AG09319 (cell line): ENCODE measurements around the gene TMIGD3.

ENCODE experiments used
- DNase-seq: peaks from one replicate; pipeline ENCODE4 v3.0.0-alpha.2; 2010; ENCODE audit warnings: low read depth; ENCODE audit errors: extremely low read depth
- TF ChIP-seq, protein P1 (sequence below): IDR thresholded peaks from 2 replicates; pipeline ENCODE4 v1.5.1; 2011; ENCODE audit warnings: low read depth, mild to moderate bottlenecking, inconsistent platforms, low read length, moderate library complexity

TMIGD3 gene

DNA sequence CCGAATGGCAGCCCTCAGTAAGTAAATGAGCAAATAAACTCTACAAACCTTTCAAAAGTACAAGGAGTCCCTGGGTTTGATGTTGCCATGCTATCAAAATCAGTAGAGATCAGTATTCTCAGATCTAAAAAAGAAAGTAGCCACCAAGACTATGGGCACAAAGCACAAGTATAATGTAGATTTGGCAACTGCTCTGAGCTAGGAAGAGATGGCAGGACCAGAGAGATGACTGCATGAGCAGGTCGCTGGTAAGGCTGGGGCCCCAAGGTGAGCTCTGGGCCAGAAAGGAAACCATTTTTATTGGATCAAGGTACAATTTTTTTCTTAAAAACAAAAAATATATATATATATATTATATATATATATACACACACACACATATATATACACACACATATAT lies 3.1 kb upstream of the TMIGD3 start:
- TF ChIP-seq, protein P1, sequence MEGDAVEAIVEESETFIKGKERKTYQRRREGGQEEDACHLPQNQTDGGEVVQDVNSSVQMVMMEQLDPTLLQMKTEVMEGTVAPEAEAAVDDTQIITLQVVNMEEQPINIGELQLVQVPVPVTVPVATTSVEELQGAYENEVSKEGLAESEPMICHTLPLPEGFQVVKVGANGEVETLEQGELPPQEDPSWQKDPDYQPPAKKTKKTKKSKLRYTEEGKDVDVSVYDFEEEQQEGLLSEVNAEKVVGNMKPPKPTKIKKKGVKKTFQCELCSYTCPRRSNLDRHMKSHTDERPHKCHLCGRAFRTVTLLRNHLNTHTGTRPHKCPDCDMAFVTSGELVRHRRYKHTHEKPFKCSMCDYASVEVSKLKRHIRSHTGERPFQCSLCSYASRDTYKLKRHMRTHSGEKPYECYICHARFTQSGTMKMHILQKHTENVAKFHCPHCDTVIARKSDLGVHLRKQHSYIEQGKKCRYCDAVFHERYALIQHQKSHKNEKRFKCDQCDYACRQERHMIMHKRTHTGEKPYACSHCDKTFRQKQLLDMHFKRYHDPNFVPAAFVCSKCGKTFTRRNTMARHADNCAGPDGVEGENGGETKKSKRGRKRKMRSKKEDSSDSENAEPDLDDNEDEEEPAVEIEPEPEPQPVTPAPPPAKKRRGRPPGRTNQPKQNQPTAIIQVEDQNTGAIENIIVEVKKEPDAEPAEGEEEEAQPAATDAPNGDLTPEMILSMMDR: no peak
- no peak for DNase-seq

DNA sequence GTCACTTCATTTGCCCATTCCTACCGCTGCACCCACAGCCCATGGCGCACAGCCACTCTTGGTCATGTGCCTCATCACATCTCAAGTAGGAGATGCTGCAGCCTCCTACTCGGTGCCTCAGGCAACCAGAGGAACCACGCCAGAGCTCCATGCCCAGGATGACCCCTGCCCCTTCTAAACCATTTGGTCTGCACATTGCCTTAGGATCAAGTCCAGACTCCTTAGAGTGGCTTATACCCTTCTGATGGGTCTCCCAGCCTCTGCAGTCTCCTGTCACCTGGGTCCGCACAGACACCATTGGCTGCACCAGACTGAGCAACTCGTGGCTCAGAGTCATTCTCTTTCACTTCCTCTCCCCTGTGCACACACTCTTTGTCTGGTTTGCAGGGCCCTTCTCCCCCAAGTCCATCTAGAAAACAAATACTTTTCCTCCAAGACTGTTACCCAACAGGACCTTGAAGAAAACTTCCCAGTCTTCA lies 2.2 kb upstream of the TMIGD3 start:
- DNase-seq: no peak
- TF ChIP-seq, protein P1: no peak

DNA sequence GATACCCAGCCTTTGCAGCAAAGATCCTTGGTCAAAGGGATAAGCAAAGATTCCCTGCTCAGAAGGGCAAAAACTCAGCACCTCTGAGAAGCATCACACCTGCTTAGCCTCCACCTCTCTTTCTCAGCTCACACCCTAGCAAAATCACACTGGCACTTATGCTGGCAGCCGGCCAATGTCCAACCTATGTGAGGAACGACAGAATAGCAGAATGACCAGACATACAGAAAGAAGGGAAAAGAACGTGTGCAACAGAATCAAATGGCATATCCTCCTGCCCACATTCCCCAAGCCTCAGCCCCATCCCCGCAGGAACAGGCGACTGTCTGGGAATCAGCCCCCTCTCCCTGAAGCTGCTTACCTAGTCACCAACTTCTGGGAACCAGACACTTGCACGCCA lies 664 bp upstream of the TMIGD3 start:
- no peak for DNase-seq
- TF ChIP-seq, protein P1: no peak

DNA sequence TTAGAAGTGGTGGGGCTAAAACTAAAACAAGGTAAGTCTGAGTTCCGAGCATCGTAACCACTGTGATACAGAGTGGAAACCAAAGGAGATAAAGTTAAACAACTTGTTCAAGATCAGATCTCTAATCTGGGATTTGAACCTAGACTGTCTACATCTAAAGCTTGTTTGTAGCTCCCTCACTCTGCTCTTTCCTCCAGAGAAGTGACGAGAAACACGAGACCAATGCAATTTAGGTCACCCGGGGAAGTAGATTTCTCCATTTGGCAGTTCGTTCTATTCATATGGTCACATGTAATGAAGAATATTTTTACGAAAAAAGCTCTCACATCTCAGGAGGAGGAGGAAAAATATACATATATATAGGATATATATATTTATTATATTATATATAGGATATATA lies 1.8 kb downstream of the TMIGD3 start:
- no peak for DNase-seq
- TF ChIP-seq, protein P1: no peak

DNA sequence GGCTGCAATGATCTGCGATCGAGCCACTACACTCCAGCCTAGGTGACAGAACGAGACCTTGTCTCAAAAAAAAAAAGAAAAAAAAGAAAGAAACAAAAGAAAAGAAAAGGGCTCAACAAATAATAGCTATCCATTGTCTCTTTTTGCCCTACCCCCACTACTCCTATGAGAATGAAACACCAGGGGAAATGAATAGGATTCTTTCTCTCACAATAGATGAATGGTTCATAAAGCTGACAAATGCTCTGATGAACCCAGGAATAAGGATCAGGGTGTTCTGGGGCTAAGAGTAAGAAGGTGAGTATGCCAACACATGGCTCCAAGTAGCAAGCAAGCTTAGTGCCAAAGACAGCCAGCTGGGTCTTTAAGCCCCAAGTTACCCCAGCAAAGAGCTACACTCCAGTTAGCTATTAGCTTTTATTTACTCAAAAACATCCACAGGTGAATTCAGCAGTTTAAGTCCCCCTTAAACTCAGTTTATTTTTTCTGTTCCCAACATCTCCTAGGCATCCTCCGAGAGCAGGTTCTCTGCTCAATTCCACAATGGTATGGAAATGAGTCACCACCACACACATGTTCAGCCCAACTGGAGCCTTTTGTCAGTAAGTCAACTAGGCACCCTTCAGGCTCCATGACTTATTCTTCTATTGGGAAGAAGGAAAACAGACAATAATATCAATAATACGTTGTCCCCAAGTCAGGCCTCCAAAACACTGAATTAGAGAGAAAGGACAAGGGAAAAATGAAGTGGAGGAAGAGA lies 4.2 kb downstream of the TMIGD3 start:
- DNase-seq: no peak
- TF ChIP-seq, protein P1: no peak

DNA sequence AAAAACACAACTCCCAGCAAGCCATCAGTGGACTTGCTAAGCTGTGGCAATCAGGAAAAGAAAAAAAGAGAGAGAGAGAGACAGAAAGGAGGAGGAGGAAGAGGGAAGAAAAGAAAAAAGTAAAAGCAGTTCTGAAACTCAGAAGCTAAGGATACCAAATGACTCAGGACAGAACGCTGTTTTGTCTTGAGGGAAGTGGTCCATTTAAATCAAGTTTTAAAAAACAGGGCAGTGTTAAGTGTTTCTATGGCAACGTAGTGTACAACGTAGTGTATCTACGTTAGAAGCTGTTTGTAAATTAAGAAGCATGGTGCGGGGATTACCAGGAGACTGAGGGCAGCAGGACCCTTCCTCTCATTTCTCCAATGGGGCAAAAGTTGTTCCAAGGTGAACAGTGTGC lies 5.8 kb downstream of the TMIGD3 start:
- TF ChIP-seq, protein P1: no peak
- DNase-seq: no peak

DNA sequence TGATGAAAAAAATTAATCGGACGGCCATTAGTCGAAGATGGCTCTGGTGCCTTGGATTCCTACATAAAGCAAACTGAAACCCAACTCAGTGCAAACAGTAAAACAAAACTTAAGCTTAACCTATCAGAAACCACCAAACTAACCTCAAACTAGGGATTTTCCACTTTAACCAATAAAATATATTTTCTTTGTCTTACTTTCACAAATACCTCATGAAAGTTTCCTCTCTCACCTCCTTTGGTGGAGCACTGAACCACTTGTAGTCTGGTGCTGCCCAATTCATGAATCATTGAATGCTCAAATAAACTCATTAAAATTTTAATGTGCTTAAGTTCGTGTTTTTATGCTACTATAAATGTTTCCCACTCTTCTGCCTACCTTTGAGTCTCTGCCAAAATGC lies 7.0 kb downstream of the TMIGD3 start:
- no peak for DNase-seq
- TF ChIP-seq, protein P1: no peak
